ENCODE measurements around the gene PGRMC2.
"Not testable (repeated sequence)": the region's sequence is repeated elsewhere in the genome, so short reads cannot be mapped to it uniquely, and the experiment has no call there.

- not testable (repeated sequence) for TF ChIP-seq CTCF (IDR thresholded peaks at IDR 0.05; ENCODE audit: poor library complexity); EZH2phosphoT487 (IDR thresholded peaks at IDR 0.05; ENCODE audit: low read depth, severe bottlenecking, unreplicated experiment)
Measured at GRCh38 chr4:128258166-128258565, 29.4 kb downstream of the PGRMC2 start.
